Activated CD8-positive, alpha-beta T cell treated with anti-CD3 and anti-CD28 coated beads, Interleukin-2, amount 10 ng/mL, durations not matched to agents 7 days and 5 days (primary cell): ENCODE data around the gene UNC13A. TPM values are rescaled to one million over a fixed set of nuclear protein-coding genes. Genes with fewer than 3 reads are reported as not detected.

ENCODE experiments used
- ATAC-seq: fragments of 150-1000 bp; cut with Tn5 transposase; one replicate; pipeline ENCODE4 v1.10.0; 2021; ENCODE audit warnings: moderate library complexity
- CTCF ChIA-PET: fragments of 350-600 bp; sonication (Branson Sonifier 250); formaldehyde crosslinking; loops from one replicate; lab custom pipeline; 2021; ENCODE audit warnings: antibody characterized with exemption; lab: Charles Lee
- POLR2A ChIA-PET: fragments of 350-600 bp; sonication (Branson Sonifier 250); formaldehyde crosslinking; loops from one replicate; lab custom pipeline; 2021; ENCODE audit warnings: antibody characterized with exemption; lab: Charles Lee
- DNase-seq: peaks from one replicate; pipeline ENCODE4 v3.0.0-alpha.2; 2020
- H3K27ac Mint-ChIP-seq: one replicate; pipeline ENCODE4 v1.8.0; 2021; ENCODE audit warnings: mild to moderate bottlenecking, mixed read lengths
- H3K27me3 Mint-ChIP-seq: one replicate; pipeline ENCODE4 v1.8.0; 2021; ENCODE audit warnings: low read depth, mixed read lengths
- H3K36me3 Mint-ChIP-seq: one replicate; pipeline ENCODE4 v1.8.0; 2021; ENCODE audit warnings: low read depth, mixed read lengths
- H3K4me1 Mint-ChIP-seq: one replicate; pipeline ENCODE4 v1.8.0; 2021; ENCODE audit warnings: low read depth, mixed read lengths
- H3K4me3 Mint-ChIP-seq: one replicate; pipeline ENCODE4 v1.8.0; 2021; ENCODE audit warnings: mild to moderate bottlenecking, mixed read lengths
- H3K9me3 Mint-ChIP-seq: one replicate; pipeline ENCODE4 v1.8.0; 2022; ENCODE audit warnings: mixed read lengths; ENCODE audit not compliant: insufficient read depth
- total RNA-seq, 2 experiments: library from RNA; stranded (reverse); gene quantifications; one replicate each; pipeline ENCODE4 v1.2.3, GENCODE V29; 2021

The UNC13A gene
- total RNA-seq, 2 experiments from 2014 or later, result 0.03 TPM

- DNase-seq, result peak; percentile 76
- peak; percentile 68 for ATAC-seq
- H3K4me3 Mint-ChIP-seq, result no peak overlapping the region
- CTCF ChIA-PET, result no interaction called here
- no peaks in the 10 kb centered on the region for H3K36me3 Mint-ChIP-seq
- H3K9me3 Mint-ChIP-seq, result no peaks in the 10 kb centered on the region
- POLR2A ChIA-PET, result no interaction called here
- H3K27me3 Mint-ChIP-seq, result peaks cover 47% of the 10 kb centered on the region
- H3K27ac Mint-ChIP-seq, result no peak overlapping the region
- peaks cover 16% of the 10 kb centered on the region for H3K4me1 Mint-ChIP-seq
These were observed 6.5 kb downstream of the UNC13A start for GRCh38 chr19:17681505-17682125.

GRCh38 chr19:17680230-17680722 is 7.9 kb downstream of the UNC13A start:
- ChIA-PET CTCF (no interaction called here), POLR2A (no interaction called here)
- no peaks in the 10 kb centered on the region for H3K9me3 Mint-ChIP-seq
- peak overlapping the region; percentile 52 for H3K27ac Mint-ChIP-seq
- H3K36me3 Mint-ChIP-seq, result no peaks in the 10 kb centered on the region
- DNase-seq (peak; percentile 76), ATAC-seq (peak; percentile 79)
- peaks cover 40% of the 10 kb centered on the region for H3K27me3 Mint-ChIP-seq
- peak overlapping the region; percentile 5 for H3K4me3 Mint-ChIP-seq
- peaks cover 14% of the 10 kb centered on the region for H3K4me1 Mint-ChIP-seq

GRCh38 chr19:17679526-17680229 is 8.5 kb downstream of the UNC13A start:
- Mint-ChIP-seq H3K27ac (peak overlapping the region; percentile 52), H3K4me1 (peaks cover 14% of the 10 kb centered on the region), H3K9me3 (no peaks in the 10 kb centered on the region), H3K4me3 (peak overlapping the region; percentile 5), H3K36me3 (no peaks in the 10 kb centered on the region), H3K27me3 (peaks cover 35% of the 10 kb centered on the region)
- ATAC-seq (no peak), DNase-seq (no peak)
- ChIA-PET CTCF (no interaction called here), POLR2A (no interaction called here)

GRCh38 chr19:17678836-17679235 is 9.3 kb downstream of the UNC13A start:
- peaks cover 14% of the 10 kb centered on the region for H3K4me1 Mint-ChIP-seq
- no peak overlapping the region for H3K4me3 Mint-ChIP-seq
- ChIA-PET POLR2A (no interaction called here), CTCF (no interaction called here)
- no peak for ATAC-seq
- no peaks in the 10 kb centered on the region for H3K9me3 Mint-ChIP-seq
- DNase-seq, result no peak
- peaks cover 31% of the 10 kb centered on the region for H3K27me3 Mint-ChIP-seq
- no peak overlapping the region for H3K27ac Mint-ChIP-seq
- no peaks in the 10 kb centered on the region for H3K36me3 Mint-ChIP-seq

- Mint-ChIP-seq H3K4me3 (no peak overlapping the region), H3K27ac (no peak overlapping the region), H3K36me3 (no peaks in the 10 kb centered on the region), H3K9me3 (no peaks in the 10 kb centered on the region), H3K27me3 (peaks cover 28% of the 10 kb centered on the region), H3K4me1 (peaks cover 14% of the 10 kb centered on the region)
- peak; percentile 38 for DNase-seq
- no peak for ATAC-seq
- CTCF ChIA-PET, result no interaction called here
- POLR2A ChIA-PET, result no interaction called here
These were observed 11.2 kb downstream of the UNC13A start for GRCh38 chr19:17677002-17677401.

- POLR2A ChIA-PET, result no interaction called here
- Mint-ChIP-seq H3K9me3 (no peaks in the 10 kb centered on the region), H3K4me3 (no peak overlapping the region), H3K36me3 (no peaks in the 10 kb centered on the region), H3K27ac (no peak overlapping the region), H3K4me1 (peaks cover 14% of the 10 kb centered on the region), H3K27me3 (peaks cover 27% of the 10 kb centered on the region)
- no peak for ATAC-seq
- no peak for DNase-seq
- CTCF ChIA-PET, result no interaction called here
These were observed 11.9 kb downstream of the UNC13A start for GRCh38 chr19:17676295-17676694.

GRCh38 chr19:17673937-17674799 is 14.0 kb downstream of the UNC13A start:
- ChIA-PET CTCF (interaction anchor here (1.4 kb wide), 1 partner anchor 52 kb away, joined by 3 read pairs; no protein-coding TSS in a partner anchor), POLR2A (interaction anchor here (0.7 kb wide), 1 partner anchor 22 kb away, joined by 3 read pairs; no protein-coding TSS in a partner anchor)
- H3K4me3 Mint-ChIP-seq, result no peak overlapping the region
- H3K4me1 Mint-ChIP-seq, result peaks cover 1% of the 10 kb centered on the region
- H3K36me3 Mint-ChIP-seq, result no peaks in the 10 kb centered on the region
- H3K27me3 Mint-ChIP-seq, result peaks cover 14% of the 10 kb centered on the region
- no peaks in the 10 kb centered on the region for H3K9me3 Mint-ChIP-seq
- DNase-seq, result no peak
- no peak for ATAC-seq
- no peak overlapping the region for H3K27ac Mint-ChIP-seq

GRCh38 chr19:17671906-17672305 is 16.2 kb downstream of the UNC13A start:
- Mint-ChIP-seq H3K27ac (no peak overlapping the region), H3K36me3 (no peaks in the 10 kb centered on the region), H3K27me3 (peaks cover 4% of the 10 kb centered on the region), H3K4me1 (no peaks in the 10 kb centered on the region), H3K4me3 (no peak overlapping the region), H3K9me3 (no peaks in the 10 kb centered on the region)
- ATAC-seq (no peak), DNase-seq (peak; percentile 39)
- ChIA-PET CTCF (no interaction called here), POLR2A (no interaction called here)

- H3K36me3 Mint-ChIP-seq, result no peaks in the 10 kb centered on the region
- no peak overlapping the region for H3K27ac Mint-ChIP-seq
- no peak for ATAC-seq
- H3K4me3 Mint-ChIP-seq, result no peak overlapping the region
- CTCF ChIA-PET, result no interaction called here
- POLR2A ChIA-PET, result no interaction called here
- no peaks in the 10 kb centered on the region for H3K27me3 Mint-ChIP-seq
- H3K9me3 Mint-ChIP-seq, result no peaks in the 10 kb centered on the region
- no peak for DNase-seq
- no peaks in the 10 kb centered on the region for H3K4me1 Mint-ChIP-seq
These were observed 18.7 kb downstream of the UNC13A start for GRCh38 chr19:17669419-17669818.

- H3K27ac Mint-ChIP-seq, result no peak overlapping the region
- H3K9me3 Mint-ChIP-seq, result no peaks in the 10 kb centered on the region
- DNase-seq (no peak), ATAC-seq (no peak)
- H3K36me3 Mint-ChIP-seq, result no peaks in the 10 kb centered on the region
- POLR2A ChIA-PET, result no interaction called here
- H3K4me3 Mint-ChIP-seq, result no peak overlapping the region
- H3K27me3 Mint-ChIP-seq, result no peaks in the 10 kb centered on the region
- CTCF ChIA-PET, result no interaction called here
- no peaks in the 10 kb centered on the region for H3K4me1 Mint-ChIP-seq
These were observed 23.1 kb downstream of the UNC13A start for GRCh38 chr19:17665058-17665457.

- Mint-ChIP-seq H3K36me3 (no peaks in the 10 kb centered on the region), H3K27me3 (no peaks in the 10 kb centered on the region), H3K9me3 (no peaks in the 10 kb centered on the region), H3K4me1 (no peaks in the 10 kb centered on the region), H3K27ac (no peak overlapping the region), H3K4me3 (no peak overlapping the region)
- CTCF ChIA-PET, result no interaction called here
- no peak for ATAC-seq
- POLR2A ChIA-PET, result no interaction called here
- DNase-seq, result no peak
These were observed 28.2 kb downstream of the UNC13A start for GRCh38 chr19:17659996-17660395.

GRCh38 chr19:17658666-17659065 is 29.5 kb downstream of the UNC13A start:
- ChIA-PET POLR2A (no interaction called here), CTCF (no interaction called here)
- no peaks in the 10 kb centered on the region for H3K36me3 Mint-ChIP-seq
- peaks cover 2% of the 10 kb centered on the region for H3K27me3 Mint-ChIP-seq
- ATAC-seq (no peak), DNase-seq (no peak)
- H3K4me3 Mint-ChIP-seq, result no peak overlapping the region
- no peak overlapping the region for H3K27ac Mint-ChIP-seq
- no peaks in the 10 kb centered on the region for H3K4me1 Mint-ChIP-seq
- H3K9me3 Mint-ChIP-seq, result no peaks in the 10 kb centered on the region
